Measurements from ENCODE around the gene TXNRD1.

The TXNRD1 gene

DNA sequence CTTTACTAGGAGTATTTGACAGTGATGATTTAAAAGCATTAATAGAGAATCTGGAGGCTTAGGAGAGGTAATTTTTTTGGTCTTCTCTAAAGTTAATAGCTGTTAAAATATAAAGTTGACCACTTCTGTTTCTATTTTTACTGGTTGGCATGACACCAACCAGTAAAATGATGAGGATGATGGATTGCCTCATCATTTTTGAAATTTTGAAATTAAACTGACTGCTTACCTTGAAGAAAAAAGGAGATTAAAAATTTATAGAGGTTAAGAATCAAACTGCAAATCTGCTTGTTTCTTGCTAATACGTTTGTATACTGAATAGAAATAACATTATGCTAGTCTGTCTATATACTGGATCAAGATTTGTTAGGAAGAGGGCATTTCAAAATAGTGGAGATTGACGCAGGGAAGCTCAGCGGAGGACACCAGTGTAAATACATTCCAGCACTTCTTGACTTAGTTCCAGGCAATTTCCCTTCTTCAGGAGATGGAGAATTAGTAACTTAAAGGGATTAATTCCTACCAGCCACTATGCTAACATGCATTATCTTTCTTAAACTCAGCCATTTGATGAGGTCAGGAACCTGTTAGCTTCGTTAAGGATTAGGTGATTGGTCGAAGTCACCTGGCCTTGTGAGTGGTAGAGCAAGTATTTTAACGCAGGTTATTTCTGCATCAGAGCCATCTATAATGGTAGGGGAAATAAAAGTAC lies 91.5 kb downstream of the TXNRD1 start:
- no peak overlapping the region for H3K4me3 ChIP-seq (replicated peaks in 1 of 2; ENCODE audit: low read depth in 2 of 2, low read length in 2 of 2)
- TF ChIP-seq, protein P1, sequence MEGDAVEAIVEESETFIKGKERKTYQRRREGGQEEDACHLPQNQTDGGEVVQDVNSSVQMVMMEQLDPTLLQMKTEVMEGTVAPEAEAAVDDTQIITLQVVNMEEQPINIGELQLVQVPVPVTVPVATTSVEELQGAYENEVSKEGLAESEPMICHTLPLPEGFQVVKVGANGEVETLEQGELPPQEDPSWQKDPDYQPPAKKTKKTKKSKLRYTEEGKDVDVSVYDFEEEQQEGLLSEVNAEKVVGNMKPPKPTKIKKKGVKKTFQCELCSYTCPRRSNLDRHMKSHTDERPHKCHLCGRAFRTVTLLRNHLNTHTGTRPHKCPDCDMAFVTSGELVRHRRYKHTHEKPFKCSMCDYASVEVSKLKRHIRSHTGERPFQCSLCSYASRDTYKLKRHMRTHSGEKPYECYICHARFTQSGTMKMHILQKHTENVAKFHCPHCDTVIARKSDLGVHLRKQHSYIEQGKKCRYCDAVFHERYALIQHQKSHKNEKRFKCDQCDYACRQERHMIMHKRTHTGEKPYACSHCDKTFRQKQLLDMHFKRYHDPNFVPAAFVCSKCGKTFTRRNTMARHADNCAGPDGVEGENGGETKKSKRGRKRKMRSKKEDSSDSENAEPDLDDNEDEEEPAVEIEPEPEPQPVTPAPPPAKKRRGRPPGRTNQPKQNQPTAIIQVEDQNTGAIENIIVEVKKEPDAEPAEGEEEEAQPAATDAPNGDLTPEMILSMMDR (IDR thresholded peaks at IDR 0.05; ENCODE audit: low read depth, low read length) = no peak
- DNase-seq (ENCODE audit: low read depth in 2 of 2) = no peak

GRCh38 chr12:104307655-104308000 lies 92.0 kb downstream of the TXNRD1 start:
- DNase-seq (ENCODE audit: low read depth in 2 of 2) = no peak
- H3K4me3 ChIP-seq (replicated peaks in 1 of 2; ENCODE audit: low read depth in 2 of 2, low read length in 2 of 2) = no peak overlapping the region
- TF ChIP-seq, protein P1 (IDR thresholded peaks at IDR 0.05; ENCODE audit: low read depth, low read length) = no peak

- no peak overlapping the region for H3K4me3 ChIP-seq (replicated peaks in 1 of 2; ENCODE audit: low read depth in 2 of 2, low read length in 2 of 2)
- TF ChIP-seq, protein P1 (IDR thresholded peaks at IDR 0.05; ENCODE audit: low read depth, low read length) = no peak
- no peak for DNase-seq (ENCODE audit: low read depth in 2 of 2)
These were observed 93.9 kb downstream of the TXNRD1 start for GRCh38 chr12:104309446-104309993.

DNA sequence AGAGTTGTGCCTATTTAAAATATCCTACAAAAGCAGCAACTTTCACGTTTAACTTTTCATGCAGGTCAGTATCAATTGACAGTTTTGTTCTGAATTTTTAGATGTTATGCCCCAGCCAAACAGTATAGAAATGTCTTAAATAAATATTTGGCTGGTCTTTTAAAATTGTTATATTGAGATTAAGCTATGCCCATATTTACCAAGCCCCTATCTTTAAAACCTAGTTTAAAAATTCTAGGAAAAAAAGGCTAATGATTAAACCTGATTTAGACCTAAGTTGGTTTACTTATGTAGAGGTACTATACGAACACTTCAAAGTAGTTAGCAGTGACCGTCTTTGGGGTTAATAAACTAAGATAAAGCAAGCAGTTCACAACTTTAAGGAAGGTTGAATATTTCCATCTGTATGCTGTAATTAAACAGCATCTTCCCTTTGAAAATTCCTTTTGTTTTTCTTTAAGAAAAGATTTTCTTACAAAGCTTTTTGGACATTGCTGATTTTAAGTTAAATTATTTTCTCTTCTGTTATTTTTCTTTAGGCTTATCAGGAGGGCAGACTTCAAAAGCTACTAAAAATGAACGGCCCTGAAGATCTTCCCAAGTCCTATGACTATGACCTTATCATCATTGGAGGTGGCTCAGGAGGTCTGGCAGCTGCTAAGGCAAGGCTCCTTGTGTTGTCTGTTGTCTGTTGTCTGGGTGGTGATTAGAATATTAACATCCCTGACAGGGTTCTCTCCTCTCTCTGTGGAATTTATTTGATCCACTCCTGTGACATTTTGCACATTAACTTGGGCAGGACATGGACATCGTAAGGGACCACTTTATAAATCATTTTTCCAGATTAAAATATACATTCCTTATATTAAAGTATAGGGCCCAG lies 95.4 kb downstream of the TXNRD1 start:
- TF ChIP-seq, protein P1 (IDR thresholded peaks at IDR 0.05; ENCODE audit: low read depth, low read length) = no peak
- DNase-seq (ENCODE audit: low read depth in 2 of 2) = no peak
- no peak overlapping the region for H3K4me3 ChIP-seq (replicated peaks in 1 of 2; ENCODE audit: low read depth in 2 of 2, low read length in 2 of 2)

- TF ChIP-seq, protein P1 (IDR thresholded peaks at IDR 0.05; ENCODE audit: low read depth, low read length) = no peak
- DNase-seq (ENCODE audit: low read depth in 2 of 2) = no peak
These were observed 96.6 kb downstream of the TXNRD1 start for GRCh38 chr12:104312202-104312601.

GRCh38 chr12:104312654-104313053 lies 97.1 kb downstream of the TXNRD1 start:
- no peak overlapping the region for H3K4me3 ChIP-seq (replicated peaks in 1 of 2; ENCODE audit: low read depth in 2 of 2, low read length in 2 of 2)
- DNase-seq (ENCODE audit: low read depth in 2 of 2) = no peak
- TF ChIP-seq, protein P1 (IDR thresholded peaks at IDR 0.05; ENCODE audit: low read depth, low read length) = no peak

More at GRCh38 chr12:104312202-104312601, 96.6 kb downstream of the TXNRD1 start:
- no peak overlapping the region for H3K4me3 ChIP-seq (replicated peaks in 1 of 2; ENCODE audit: low read depth in 2 of 2, low read length in 2 of 2)

Data from cardiac fibroblast (primary cell).